Liver (tissue), 3 donors: ENCODE measurements around the gene ZNF426.

Source experiments
- CTCF ChIP-seq: fragments of 150-350 bp; IDR thresholded peaks from 2 replicates; pipeline ENCODE4 v1.5.1; 2017; ENCODE audit warnings: improper control_type of control experiment, low read depth, low read length; ENCODE audit not compliant: missing input control
- RAD21 ChIP-seq, 2 donors: IDR thresholded peaks; 2 replicates each; pipeline ENCODE4 v1.6.1; 2016; ENCODE audit warnings: antibody characterized with exemption in 2 of 2, mild to moderate bottlenecking in 2 of 2
- donor health status: healthy.
- donor health status: healthy.

GRCh38 chr19:9531933-9532332 is 6.5 kb downstream of the ZNF426 start:
- no peak for TF ChIP-seq CTCF
- TF ChIP-seq RAD21 (IDR thresholded peaks at IDR 0.05), result no peak
